LNCAP (cell line): Measurements from ENCODE around the gene MICAL3.

ENCODE experiments used
- TF ChIP-seq, protein P1 (sequence below): fragments of 450-650 bp; IDR thresholded peaks from 2 replicates; pipeline ENCODE4 v1.5.1; 2017; ENCODE audit warnings: mild to moderate bottlenecking

MICAL3 gene

DNA sequence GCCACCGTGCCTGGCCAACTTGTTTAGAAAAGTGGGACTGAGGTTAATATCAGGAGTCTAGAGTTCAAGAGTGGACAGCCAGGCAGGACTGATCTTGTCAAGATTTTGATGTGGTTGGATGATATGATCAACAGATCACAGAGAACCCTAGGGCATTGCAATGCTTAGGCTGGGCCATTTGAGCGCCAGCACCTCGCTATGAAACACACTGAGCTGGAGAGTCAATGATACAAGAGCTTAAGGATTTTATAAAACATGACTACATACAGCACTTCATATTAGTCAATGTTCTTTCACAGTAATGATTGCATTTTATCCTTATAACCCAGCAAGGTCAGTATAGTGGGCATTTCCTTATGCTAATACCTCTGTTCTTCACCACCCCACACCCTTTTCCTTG, 38.1 kb upstream of the MICAL3 start:
- TF ChIP-seq, protein P1, sequence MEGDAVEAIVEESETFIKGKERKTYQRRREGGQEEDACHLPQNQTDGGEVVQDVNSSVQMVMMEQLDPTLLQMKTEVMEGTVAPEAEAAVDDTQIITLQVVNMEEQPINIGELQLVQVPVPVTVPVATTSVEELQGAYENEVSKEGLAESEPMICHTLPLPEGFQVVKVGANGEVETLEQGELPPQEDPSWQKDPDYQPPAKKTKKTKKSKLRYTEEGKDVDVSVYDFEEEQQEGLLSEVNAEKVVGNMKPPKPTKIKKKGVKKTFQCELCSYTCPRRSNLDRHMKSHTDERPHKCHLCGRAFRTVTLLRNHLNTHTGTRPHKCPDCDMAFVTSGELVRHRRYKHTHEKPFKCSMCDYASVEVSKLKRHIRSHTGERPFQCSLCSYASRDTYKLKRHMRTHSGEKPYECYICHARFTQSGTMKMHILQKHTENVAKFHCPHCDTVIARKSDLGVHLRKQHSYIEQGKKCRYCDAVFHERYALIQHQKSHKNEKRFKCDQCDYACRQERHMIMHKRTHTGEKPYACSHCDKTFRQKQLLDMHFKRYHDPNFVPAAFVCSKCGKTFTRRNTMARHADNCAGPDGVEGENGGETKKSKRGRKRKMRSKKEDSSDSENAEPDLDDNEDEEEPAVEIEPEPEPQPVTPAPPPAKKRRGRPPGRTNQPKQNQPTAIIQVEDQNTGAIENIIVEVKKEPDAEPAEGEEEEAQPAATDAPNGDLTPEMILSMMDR: no peak

DNA sequence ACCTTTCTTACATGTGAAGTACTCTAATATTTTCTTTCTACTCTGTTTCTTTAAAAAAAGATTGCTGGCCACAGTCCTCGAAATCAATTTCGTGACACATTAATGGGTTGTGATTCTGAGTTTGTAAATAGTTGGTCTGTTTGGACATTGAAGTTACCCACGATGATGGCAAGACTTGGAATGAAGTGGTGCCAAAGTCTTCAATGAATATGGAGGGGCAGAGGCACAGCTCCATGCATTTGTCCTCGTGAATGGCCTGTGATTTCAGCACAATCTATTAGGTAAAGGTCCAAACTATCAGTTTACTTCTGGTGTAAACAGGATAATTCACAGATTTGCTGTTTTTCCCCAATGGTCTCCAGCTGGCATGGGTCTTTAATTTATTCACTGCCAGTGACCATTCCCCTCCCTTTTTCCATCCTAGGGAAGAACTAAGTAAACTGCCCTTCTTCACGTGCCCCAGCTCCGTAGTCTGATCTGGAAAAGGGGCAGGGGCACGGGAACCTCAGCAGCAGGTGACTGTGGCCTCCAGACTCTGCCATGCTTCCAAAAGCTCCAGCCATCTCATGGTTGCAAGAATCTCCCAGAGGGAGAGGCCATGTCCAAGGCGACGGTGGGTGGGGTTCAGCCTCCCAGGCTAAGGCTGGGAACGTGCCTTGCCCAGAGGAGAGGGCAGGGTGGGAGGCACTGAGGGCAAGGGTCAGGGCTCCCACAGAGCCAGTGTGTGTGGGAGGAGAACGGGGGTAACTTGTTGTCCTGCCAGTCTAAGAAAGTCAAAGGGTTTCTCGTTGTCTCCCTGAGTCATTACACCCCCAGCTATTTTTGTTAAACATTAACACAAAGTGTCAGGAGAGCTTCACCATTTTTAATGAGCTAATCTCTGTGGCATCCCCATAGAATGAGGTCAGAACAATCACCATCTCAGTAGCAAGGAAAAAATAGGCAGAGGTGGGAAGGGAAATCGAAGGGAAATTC, 36.6 kb upstream of the MICAL3 start:
- TF ChIP-seq, protein P1: no peak

DNA sequence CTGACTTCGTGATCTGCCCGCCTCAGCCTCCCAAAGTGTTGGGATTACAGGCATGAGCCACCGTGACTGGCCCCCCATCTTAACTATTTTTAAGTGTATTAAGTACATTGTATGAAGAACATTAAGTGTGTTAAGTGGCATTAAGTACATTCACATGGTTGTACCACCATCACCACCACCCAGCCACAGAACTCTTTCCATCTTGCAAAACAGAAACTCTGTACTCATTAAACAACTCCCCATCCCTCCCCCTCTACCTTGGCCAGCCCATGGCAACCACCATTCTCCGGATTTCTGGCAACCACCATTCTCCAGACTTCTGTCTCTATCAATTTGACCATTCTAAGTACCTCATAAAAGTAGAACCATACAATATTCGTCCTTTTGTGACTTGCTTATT, 35.6 kb upstream of the MICAL3 start:
- TF ChIP-seq, protein P1: no peak

DNA sequence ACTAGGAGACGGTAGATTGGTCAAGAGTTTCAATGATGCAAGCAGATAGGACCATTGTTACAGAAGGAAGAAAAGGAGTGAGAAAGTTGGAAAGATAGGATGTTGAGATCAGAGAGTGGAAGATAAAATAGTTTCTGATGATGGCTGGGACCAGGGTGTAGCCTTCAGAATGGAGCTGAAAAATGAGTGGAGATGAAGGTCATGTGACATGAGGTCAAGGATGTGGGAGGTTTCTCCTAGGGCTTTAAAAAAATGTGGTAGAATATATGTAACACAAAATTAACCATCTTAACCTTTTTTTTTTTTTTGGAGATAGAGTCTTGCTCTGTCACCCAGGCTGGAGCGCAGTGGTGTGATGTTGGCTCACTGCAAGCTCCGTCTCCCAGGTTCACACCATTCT, 35.1 kb upstream of the MICAL3 start:
- TF ChIP-seq, protein P1: no peak

DNA sequence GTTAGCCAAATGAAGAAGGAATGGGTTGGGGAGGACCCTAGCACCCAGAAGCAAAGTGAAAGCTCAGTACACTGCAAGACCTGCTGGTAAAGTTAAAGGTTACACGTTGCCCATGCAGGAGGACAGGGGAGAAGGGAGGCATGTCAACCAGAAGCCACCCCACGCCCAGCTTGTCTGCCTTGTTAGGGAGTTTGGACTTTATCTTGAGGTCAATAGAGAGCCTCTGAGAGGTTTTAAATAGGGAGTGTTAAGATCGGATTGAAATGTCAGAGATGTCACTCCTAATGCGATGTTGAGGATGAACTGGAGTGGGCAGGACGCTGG, 34.7 kb upstream of the MICAL3 start:
- TF ChIP-seq, protein P1: no peak

DNA sequence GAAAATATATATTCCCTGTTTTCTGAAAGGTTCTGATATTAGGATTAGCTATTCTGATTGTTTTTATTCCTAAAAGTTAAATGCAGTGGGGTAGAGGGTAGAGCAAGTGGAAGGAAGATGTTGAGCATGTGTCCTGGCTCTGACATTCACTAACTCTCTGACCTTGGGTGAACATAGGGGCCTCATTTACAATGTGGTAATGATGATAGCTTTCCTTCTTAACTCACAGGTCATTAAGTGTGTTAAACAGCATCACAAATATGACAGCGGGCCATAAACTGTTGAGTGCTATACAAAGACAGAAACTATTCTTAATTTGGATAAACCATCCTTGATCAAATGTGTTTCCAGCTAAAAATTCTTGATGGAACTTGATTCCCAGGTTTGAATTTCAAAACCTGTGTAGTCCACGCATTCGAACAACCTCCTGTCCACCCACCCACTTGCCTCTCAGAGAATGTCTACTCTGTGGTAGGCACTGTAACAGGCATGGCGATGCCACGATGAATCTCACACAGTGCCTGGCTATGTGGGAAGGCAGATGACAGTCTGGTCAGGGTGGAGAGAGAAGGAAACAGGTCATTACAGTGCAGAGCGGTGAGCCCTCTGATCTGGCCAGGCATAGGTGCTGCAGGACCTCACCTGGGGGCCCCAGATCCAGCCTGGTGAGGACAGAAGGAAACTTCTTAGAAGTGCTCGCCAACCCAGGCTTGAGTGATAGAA, 34.2 kb upstream of the MICAL3 start:
- TF ChIP-seq, protein P1: no peak

DNA sequence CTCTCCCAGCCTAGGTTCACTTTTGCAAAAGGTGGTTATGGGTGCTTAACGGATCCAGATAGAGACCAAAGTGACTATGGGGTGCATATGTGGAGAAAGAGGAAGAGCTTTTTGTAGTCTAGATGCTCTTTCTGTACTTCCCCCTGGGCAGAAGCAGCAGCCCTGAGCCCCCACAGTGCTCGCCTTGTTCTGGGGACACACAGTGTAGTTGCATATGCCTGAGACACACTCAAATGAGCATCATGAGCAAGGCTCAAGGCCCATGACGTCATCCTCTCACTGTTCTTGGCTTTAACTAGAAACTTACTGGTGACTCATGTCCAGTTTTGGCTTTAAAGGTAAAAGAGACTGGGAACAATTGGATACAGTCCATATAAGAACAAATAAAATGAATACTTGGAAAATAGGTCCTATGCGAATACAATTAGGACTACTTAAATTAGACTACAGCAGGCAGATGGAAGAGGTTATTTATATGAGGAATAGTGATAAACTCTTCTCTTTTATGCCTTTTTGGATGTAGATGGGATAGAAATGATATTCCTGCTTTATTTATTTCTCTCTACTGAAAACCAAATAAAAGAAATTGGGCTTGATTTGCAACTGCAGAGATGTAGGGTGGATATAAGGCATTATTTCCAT, 33.3 kb upstream of the MICAL3 start:
- TF ChIP-seq, protein P1: no peak
